OCI-LY7 (cell line): ENCODE results near the gene RGS19. TPM values are rescaled to one million over a fixed set of nuclear protein-coding genes. Genes with fewer than 3 reads are reported as not detected.

Experiments used
- BruUV-seq: library from RNA; stranded (reverse); fragments of 400-500 nt; replicated peaks from 2 replicates; lab custom pipeline; 2021; lab: Mats Ljungman, UMichigan
- CTCF ChIA-PET: fragments of 300-600 bp; sonication (Branson Sonifier 250); formaldehyde crosslinking; loops from one replicate; lab custom pipeline; 2022; ENCODE audit warnings: antibody characterized with exemption; ENCODE audit not compliant: unreplicated experiment; lab: Charles Lee
- POLR2A ChIA-PET: fragments of 300-600 bp; sonication (Branson Sonifier 250); formaldehyde crosslinking; loops from one replicate; lab custom pipeline; 2022; ENCODE audit warnings: antibody characterized with exemption; lab: Charles Lee
- DNase-seq: peaks from one replicate; pipeline ENCODE4 v3.0.0-alpha.2; 2015; ENCODE audit warnings: low spot score
- H2AFZ ChIP-seq: fragments of 200-600 bp; sonication (generic), shearing (Covaris generic); 2 replicates; pipeline ENCODE4 v1.6.1; 2014; ENCODE audit warnings: mild to moderate bottlenecking, antibody characterized with exemption, low read length, moderate library complexity
- H3K27ac ChIP-seq: fragments of 200-600 bp; sonication (generic); 2 replicates; pipeline ENCODE4 v1.5.1; 2014; ENCODE audit warnings: mixed run types, low read depth, mild to moderate bottlenecking, moderate library complexity, low read length, inconsistent platforms; ENCODE audit not compliant: poor library complexity, severe bottlenecking
- H3K36me3 ChIP-seq: fragments of 200-600 bp; sonication (generic); 2 replicates; pipeline ENCODE4 v1.6.1; 2014; ENCODE audit warnings: mild to moderate bottlenecking, antibody characterized with exemption, low read length, moderate library complexity, mixed read lengths; ENCODE audit not compliant: insufficient read depth
- H3K4me1 ChIP-seq: fragments of 200-600 bp; sonication (generic); 2 replicates; pipeline ENCODE4 v1.5.1; 2014; ENCODE audit warnings: mild to moderate bottlenecking, low read length; ENCODE audit not compliant: insufficient read depth, poor library complexity, severe bottlenecking
- H3K4me2 ChIP-seq: fragments of 200-600 bp; sonication (generic); 2 replicates; pipeline ENCODE4 v1.6.1; 2014; ENCODE audit warnings: mild to moderate bottlenecking, low read length
- H3K4me3 ChIP-seq: fragments of 200-600 bp; sonication (generic); 2 replicates; pipeline ENCODE4 v1.5.1; 2014; ENCODE audit warnings: mild to moderate bottlenecking, low read depth, low read length; ENCODE audit not compliant: poor library complexity, severe bottlenecking
- H3K79me2 ChIP-seq: fragments of 200-600 bp; sonication (generic); 2 replicates; pipeline ENCODE4 v1.6.1; 2016; ENCODE audit warnings: low read depth, mild to moderate bottlenecking, low read length, moderate library complexity, mixed read lengths; ENCODE audit not compliant: insufficient read depth
- H3K9me2 ChIP-seq: fragments of 200-600 bp; sonication (generic); 2 replicates; pipeline ENCODE4 v1.6.1; 2016; ENCODE audit warnings: mild to moderate bottlenecking, low read length, mixed read lengths; ENCODE audit not compliant: insufficient read depth
- H3K9me3 ChIP-seq: fragments of 200-600 bp; sonication (generic); 2 replicates; pipeline ENCODE4 v1.6.1; 2014; ENCODE audit warnings: mild to moderate bottlenecking, mixed run types, low read length, mixed read lengths
- H4K20me1 ChIP-seq: fragments of 200-600 bp; sonication (generic); 2 replicates; pipeline ENCODE4 v1.6.1; 2014; ENCODE audit warnings: mild to moderate bottlenecking, antibody characterized with exemption, low read length, moderate library complexity, mixed read lengths; ENCODE audit not compliant: insufficient read depth
- CTCF ChIP-seq: fragments of 200-600 bp; sonication (generic); conservative IDR thresholded peaks from 2 replicates; pipeline ENCODE4 v1.5.1; 2014; ENCODE audit warnings: mild to moderate bottlenecking, antibody characterized with exemption, low read length, moderate library complexity, mixed read lengths
- EZH2phosphoT487 ChIP-seq: fragments of 200-600 bp; sonication (generic); IDR thresholded peaks from 2 replicates; pipeline ENCODE4 v1.6.1; 2018; ENCODE audit warnings: low read depth, borderline replicate concordance, mild to moderate bottlenecking, mixed run types, antibody characterized with exemption, low read length, moderate library complexity, mixed read lengths
- intact Hi-C: fragments of 100-400 bp; cut with micrococcal nuclease; formaldehyde crosslinking; loops from one replicate; pipeline ENCODE4 v1.10.0; 2022; ENCODE audit not compliant: unreplicated experiment
- total RNA-seq, 2 experiments: library from RNA; depleted of rRNA in 1 of 2; stranded (reverse); fragments of >200 nt in 1 of 2; shearing (Covaris generic) in 1 of 2; gene quantifications; 2 replicates each; pipeline ENCODE4 v1.2.3, GENCODE V29; 2014 to 2022

RGS19 gene
- total RNA-seq, 2 experiments from 2014 or later, result 69.4 to 106 TPM

GRCh38 chr20:64068386-64069208 lies 10.7 kb downstream of the RGS19 start:
- Histone ChIP-seq H3K4me1 (peaks cover 36% of the 10 kb centered on the region), H3K4me3 (no peak overlapping the region), H3K9me2 (no peaks in the 10 kb centered on the region), H3K36me3 (peaks cover 19% of the 10 kb centered on the region; the same call in 1 of the 2 replicates), H4K20me1 (no peaks in the 10 kb centered on the region), H2AFZ (no peak overlapping the region), H3K9me3 (no peaks in the 10 kb centered on the region), H3K79me2 (no peaks in the 10 kb centered on the region), H3K4me2 (no peak overlapping the region), H3K27ac (no peak overlapping the region)
- CTCF ChIA-PET, result no interaction called here
- no TSS peak for BruUV-seq
- intact Hi-C loops, result no loop called here
- no peak for TF ChIP-seq EZH2phosphoT487
- TF ChIP-seq CTCF, result no peak
- POLR2A ChIA-PET, result no interaction called here
- DNase-seq, result no peak

DNA sequence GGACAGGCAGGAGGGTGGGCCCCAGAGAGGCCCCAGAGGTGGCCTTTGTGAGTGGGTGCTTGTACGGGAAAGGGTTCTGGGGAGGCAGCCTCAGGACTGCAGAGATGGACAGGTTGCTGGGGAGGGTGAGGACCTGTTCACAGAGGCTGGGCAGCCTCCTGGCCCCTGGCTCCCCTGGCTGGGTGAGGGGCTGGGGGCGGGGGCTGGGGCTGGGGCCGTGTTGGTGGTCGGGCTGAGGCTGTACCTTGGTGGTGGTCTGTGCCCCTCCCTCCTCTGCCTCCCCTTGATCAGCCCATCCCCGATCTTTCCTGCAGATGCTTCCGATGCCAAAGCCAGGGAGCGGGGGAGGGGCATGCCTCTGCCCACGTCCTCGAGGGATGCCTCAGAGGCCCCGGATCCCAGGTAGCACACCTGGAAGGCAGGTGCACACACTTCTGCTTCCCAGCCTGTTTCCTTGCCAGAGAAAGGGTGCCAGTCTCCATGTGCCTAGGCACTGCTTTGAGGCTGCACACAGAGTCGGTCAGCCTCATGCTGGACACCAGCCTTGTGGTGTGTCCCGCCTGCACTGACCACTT lies 11.5 kb downstream of the RGS19 start:
- Histone ChIP-seq H3K36me3 (peaks cover 11% of the 10 kb centered on the region; the same call in 1 of the 2 replicates), H3K79me2 (no peaks in the 10 kb centered on the region), H3K4me2 (no peak overlapping the region), H3K9me3 (no peaks in the 10 kb centered on the region), H2AFZ (no peak overlapping the region), H3K27ac (no peak overlapping the region), H3K4me3 (no peak overlapping the region), H4K20me1 (no peaks in the 10 kb centered on the region), H3K9me2 (no peaks in the 10 kb centered on the region), H3K4me1 (peaks cover 36% of the 10 kb centered on the region)
- BruUV-seq, result no TSS peak
- ChIA-PET POLR2A (no interaction called here), CTCF (no interaction called here)
- no peak for TF ChIP-seq EZH2phosphoT487
- no peak for TF ChIP-seq CTCF
- intact Hi-C loops, result no loop called here
- DNase-seq, result no peak
